G401 (cell line): ENCODE data around the gene EPHA10. TPM values are rescaled to one million over a fixed set of nuclear protein-coding genes. Genes with fewer than 3 reads are reported as not detected.
"Not testable (repeated sequence)": the region's sequence is repeated elsewhere in the genome, so short reads cannot be mapped to it uniquely, and the experiment has no call there.

Experiments
- DNase-seq: peaks from one replicate; pipeline ENCODE4 v3.0.0-alpha.2; 2015; ENCODE audit warnings: low spot score
- in situ Hi-C: cut with HindIII; loops from 2 replicates; pipeline ENCODE4 v1.10.0; 2016; ENCODE audit warnings: low sequenced_read_pairs, mixed read lengths
- total RNA-seq: library from RNA; depleted of rRNA; stranded (reverse); fragments of >200 nt; shearing (Covaris generic); gene quantifications from 2 replicates; pipeline ENCODE4 v1.2.3, GENCODE V29; 2014

The EPHA10 gene
- total RNA-seq, 1 experiment from 2014 or later, result 0.17 TPM

GRCh38 chr1:37688926-37689325 is 76.0 kb downstream of the EPHA10 start:
- in situ Hi-C loops, result no loop called here
- no peak for DNase-seq

- DNase-seq, in situ Hi-C loops: not testable (repeated sequence)
Measured at GRCh38 chr1:37687764-37688163, 77.2 kb downstream of the EPHA10 start.

GRCh38 chr1:37685722-37686121 is 79.2 kb downstream of the EPHA10 start:
- no peak for DNase-seq
- in situ Hi-C loops, result no loop called here

GRCh38 chr1:37684182-37684581 is 80.7 kb downstream of the EPHA10 start:
- DNase-seq, in situ Hi-C loops: not testable (repeated sequence)

GRCh38 chr1:37682334-37682987 is 82.5 kb downstream of the EPHA10 start:
- peak; percentile 65 for DNase-seq
- in situ Hi-C loops, result no loop called here

- in situ Hi-C loops, result no loop called here
- DNase-seq, result no peak
Measured at GRCh38 chr1:37680933-37681332, 84.0 kb downstream of the EPHA10 start.

- DNase-seq, result no peak
- in situ Hi-C loops, result no loop called here
Measured at GRCh38 chr1:37677808-37678207, 87.1 kb downstream of the EPHA10 start.

- in situ Hi-C loops, result no loop called here
- no peak for DNase-seq
Measured at GRCh38 chr1:37677143-37677439, 87.8 kb downstream of the EPHA10 start.

GRCh38 chr1:37676281-37677142 is 88.4 kb downstream of the EPHA10 start:
- no peak for DNase-seq
- in situ Hi-C loops, result no loop called here

- no peak for DNase-seq
- in situ Hi-C loops, result no loop called here
Measured at GRCh38 chr1:37673920-37674319, 91.0 kb downstream of the EPHA10 start.

- no peak for DNase-seq
- in situ Hi-C loops, result no loop called here
Measured at GRCh38 chr1:37672136-37672870, 92.6 kb downstream of the EPHA10 start.

GRCh38 chr1:37671261-37671660 is 93.7 kb downstream of the EPHA10 start:
- DNase-seq, result no peak
- in situ Hi-C loops, result no loop called here

GRCh38 chr1:37670133-37670532 is 94.8 kb downstream of the EPHA10 start:
- in situ Hi-C loops, result no loop called here
- no peak for DNase-seq

GRCh38 chr1:37667023-37667671 is 97.8 kb downstream of the EPHA10 start:
- in situ Hi-C loops, result no loop called here
- DNase-seq, result no peak

GRCh38 chr1:37666241-37666867 is 98.6 kb downstream of the EPHA10 start:
- peak; percentile 58 for DNase-seq
- in situ Hi-C loops, result no loop called here
